H1 (cell line): ENCODE measurements around the gene MCM5. TPM values are rescaled to one million over a fixed set of nuclear protein-coding genes. Genes with fewer than 3 reads are reported as not detected.

ENCODE experiments used
- CTCF ChIA-PET: fragments of 300-600 bp; sonication (Branson Sonifier 250); formaldehyde crosslinking; loops from one replicate; lab custom pipeline; 2021; ENCODE audit not compliant: partially characterized antibody; lab: Charles Lee
- POLR2A ChIA-PET: fragments of 300-600 bp; sonication (Branson Sonifier 250); formaldehyde crosslinking; loops from one replicate; lab custom pipeline; 2021; ENCODE audit warnings: inconsistent platforms; ENCODE audit not compliant: partially characterized antibody; lab: Charles Lee
- DNase-seq, 2 experiments: peaks; one replicate each; pipeline versions ENCODE4 v3.0.0 to v3.0.0-alpha.2; 2010 to 2022; ENCODE audit warnings: low spot score in 2 of 2, low read depth in 1 of 2, mixed read lengths in 1 of 2
- FAIRE-seq: peaks from 2 replicates; lab custom pipeline; 2011; peaks lifted over from hg19 to GRCh38; lab: Jason Lieb, UNC
- H2AFZ ChIP-seq: 2 replicates; pipeline ENCODE4 v1.8.1; 2012; ENCODE audit warnings: low read length, inconsistent platforms
- H2AK5ac ChIP-seq: 2 replicates; pipeline ENCODE4 v1.6.1; 2013; ENCODE audit warnings: low read depth, low read length
- H2BK120ac ChIP-seq: replicated peaks from 2 replicates; pipeline ENCODE3; 2013; ENCODE audit warnings: low read depth, low read length, inconsistent platforms
- H2BK12ac ChIP-seq: 2 replicates; pipeline ENCODE4 v1.6.1; 2013; ENCODE audit warnings: low read depth, low read length
- H2BK15ac ChIP-seq: 2 replicates; pipeline ENCODE4 v1.6.1; 2013; ENCODE audit warnings: low read length
- H2BK20ac ChIP-seq: 2 replicates; pipeline ENCODE4 v1.6.1; 2013; ENCODE audit warnings: low read length
- H2BK5ac ChIP-seq: 2 replicates; pipeline ENCODE4 v1.6.1; 2013; ENCODE audit warnings: low read depth, low read length
- H3K14ac ChIP-seq: 2 replicates; pipeline ENCODE4 v1.6.1; 2013; ENCODE audit warnings: inconsistent platforms; ENCODE audit not compliant: insufficient read length
- H3K18ac ChIP-seq: 2 replicates; pipeline ENCODE4 v1.6.1; 2013; ENCODE audit warnings: low read length; ENCODE audit errors: extremely low read depth
- H3K23ac ChIP-seq: 2 replicates; pipeline ENCODE4 v1.6.1; 2013; ENCODE audit warnings: inconsistent platforms; ENCODE audit not compliant: insufficient read length
- H3K23me2 ChIP-seq: 2 replicates; pipeline ENCODE4 v1.6.1; 2013; ENCODE audit warnings: low read depth, low read length
- H3K27ac ChIP-seq: 2 replicates; pipeline ENCODE4 v1.6.1; 2011; ENCODE audit warnings: low read depth, low read length, inconsistent platforms
- H3K27me3 ChIP-seq, 4 experiments: replicated peaks in 1 of 4; 1 replicate in 1 of 4; 2 replicates in 3 of 4; pipeline versions ENCODE4 v1.6.1 to v1.8.1; 2011 to 2013; ENCODE audit warnings: low read length in 3 of 4, mild to moderate bottlenecking in 3 of 4, inconsistent platforms in 2 of 4, mixed read lengths in 2 of 4, moderate library complexity in 1 of 4; ENCODE audit not compliant: control insufficient read depth in 3 of 4, insufficient read depth in 3 of 4; ENCODE audit errors: extremely low read depth in 1 of 4
- H3K36me3 ChIP-seq, 4 experiments: 2 replicates each; pipeline versions ENCODE4 v1.6.1 to v1.8.1; 2011 to 2013; ENCODE audit warnings: mild to moderate bottlenecking in 4 of 4, low read length in 3 of 4, moderate library complexity in 2 of 4, control low read depth in 1 of 4, inconsistent platforms in 1 of 4; ENCODE audit not compliant: insufficient read depth in 4 of 4, control insufficient read depth in 2 of 4
- H3K4ac ChIP-seq: replicated peaks from 2 replicates; pipeline ENCODE3; 2013; ENCODE audit warnings: low read length, low read depth, mixed read lengths, inconsistent platforms; ENCODE audit not compliant: insufficient read length
- H3K4me1 ChIP-seq, 4 experiments: replicated peaks in 1 of 4; 1 replicate in 1 of 4; 2 replicates in 3 of 4; pipeline versions ENCODE4 v1.6.1 to v1.8.1; 2011 to 2013; ENCODE audit warnings: low read length in 3 of 4, inconsistent platforms in 2 of 4, mixed read lengths in 1 of 4; ENCODE audit not compliant: insufficient read depth in 4 of 4, control insufficient read depth in 3 of 4
- H3K4me2 ChIP-seq, 2 experiments: 2 replicates each; pipeline versions ENCODE4 v1.6.1 to v1.8.1; 2011 to 2013; ENCODE audit warnings: low read depth in 2 of 2, low read length in 2 of 2, control low read depth in 1 of 2, inconsistent platforms in 1 of 2, mild to moderate bottlenecking in 1 of 2; ENCODE audit not compliant: insufficient read depth in 1 of 2
- H3K4me3 ChIP-seq, 4 experiments: fragments of 200-600, 300-600 bp in 1 of 4; sonication (generic), shearing (Covaris generic), sonication (Bioruptor Twin) in 1 of 4; 2 replicates each; pipeline versions ENCODE4 v1.5.1 to v1.8.1; 2011 to 2016; ENCODE audit warnings: low read length in 4 of 4, low read depth in 3 of 4, control low read depth in 2 of 4, inconsistent platforms in 2 of 4, mild to moderate bottlenecking in 2 of 4, mixed read lengths in 1 of 4, moderate library complexity in 1 of 4; ENCODE audit not compliant: insufficient read depth in 2 of 4; ENCODE audit errors: extremely low read depth in 1 of 4
- H3K56ac ChIP-seq: replicated peaks from 2 replicates; pipeline ENCODE3; 2013; ENCODE audit warnings: low read depth, mild to moderate bottlenecking, mixed read lengths, low read length, inconsistent platforms; ENCODE audit not compliant: insufficient read length
- H3K79me1 ChIP-seq: 2 replicates; pipeline ENCODE4 v1.6.1; 2013; ENCODE audit warnings: low read depth, low read length, control low read depth
- H3K79me2 ChIP-seq, 2 experiments: 2 replicates each; pipeline versions ENCODE4 v1.6.1 to v1.8.1; 2012 to 2013; ENCODE audit warnings: low read length in 2 of 2, mild to moderate bottlenecking in 2 of 2, inconsistent platforms in 1 of 2; ENCODE audit not compliant: insufficient read depth in 2 of 2, control insufficient read depth in 1 of 2
- H3K9ac ChIP-seq, 4 experiments: replicated peaks in 1 of 4; 1 replicate in 1 of 4; 2 replicates in 3 of 4; pipeline versions ENCODE4 v1.6.1 to v1.8.1; 2011 to 2013; ENCODE audit warnings: low read depth in 3 of 4, low read length in 3 of 4, control low read depth in 2 of 4, mild to moderate bottlenecking in 2 of 4, moderate library complexity in 2 of 4, inconsistent platforms in 1 of 4; ENCODE audit errors: extremely low read depth in 1 of 4
- H3K9me3 ChIP-seq, 2 experiments: 2 replicates each; pipeline versions ENCODE4 v1.6.1 to v1.8.1; 2012 to 2013; ENCODE audit warnings: mild to moderate bottlenecking in 2 of 2, moderate library complexity in 2 of 2, control low read depth in 1 of 2, inconsistent platforms in 1 of 2, low read depth in 1 of 2, low read length in 1 of 2, mixed read lengths in 1 of 2; ENCODE audit not compliant: insufficient read depth in 2 of 2
- H4K20me1 ChIP-seq, 2 experiments: replicated peaks in 1 of 2; 2 replicates each; pipeline versions ENCODE3 to v1.8.1; 2011 to 2013; ENCODE audit warnings: inconsistent platforms in 2 of 2, low read length in 2 of 2, mild to moderate bottlenecking in 1 of 2; ENCODE audit not compliant: insufficient read depth in 2 of 2, control insufficient read depth in 1 of 2
- H4K5ac ChIP-seq: 2 replicates; pipeline ENCODE4 v1.6.1; 2013; ENCODE audit warnings: low read length, low read depth, mixed read lengths, inconsistent platforms; ENCODE audit not compliant: insufficient read length
- H4K8ac ChIP-seq: 2 replicates; pipeline ENCODE4 v1.8.0; 2013; ENCODE audit warnings: mild to moderate bottlenecking, moderate library complexity, low read length, inconsistent platforms; ENCODE audit not compliant: insufficient read depth; ENCODE audit errors: extremely low read depth
- H4K91ac ChIP-seq: replicated peaks from 2 replicates; pipeline ENCODE3; 2013; ENCODE audit warnings: low read length, mixed read lengths, inconsistent platforms; ENCODE audit not compliant: insufficient read length
- BRCA1 ChIP-seq: IDR thresholded peaks from 2 replicates; pipeline ENCODE4 v1.6.1; 2012; ENCODE audit warnings: low read depth, low read length, improper control_type of control experiment
- CBX5 ChIP-seq: fragments of 300-800, 300-1000 bp; sonication (generic); IDR thresholded peaks from 2 replicates; pipeline ENCODE4 v1.7.1; 2016; ENCODE audit warnings: antibody characterized with exemption, low read length, low read depth
- CBX8 ChIP-seq: fragments of 300-800, 300-1000 bp; sonication (generic); IDR thresholded peaks from 2 replicates; pipeline ENCODE4 v1.7.1; 2016; ENCODE audit warnings: low read depth, low read length, borderline replicate concordance
- FOSL1 ChIP-seq: IDR thresholded peaks from 2 replicates; pipeline ENCODE4 v1.6.1; 2011; ENCODE audit warnings: mild to moderate bottlenecking, low read depth, low read length, moderate library complexity; ENCODE audit not compliant: insufficient read depth
- GABPA ChIP-seq: IDR thresholded peaks from 2 replicates; pipeline ENCODE4 v1.6.1; 2011; ENCODE audit warnings: mild to moderate bottlenecking, low read length, moderate library complexity, borderline replicate concordance; ENCODE audit not compliant: insufficient read depth
- GTF2F1 ChIP-seq: IDR thresholded peaks from 2 replicates; pipeline ENCODE4 v1.6.1; 2012; ENCODE audit warnings: low read depth, low read length, improper control_type of control experiment, borderline replicate concordance
- NRF1 ChIP-seq: IDR thresholded peaks from 2 replicates; pipeline ENCODE4 v1.6.1; 2011; ENCODE audit warnings: mild to moderate bottlenecking, low read depth, low read length, improper control_type of control experiment
- POLR2AphosphoS5 ChIP-seq: IDR thresholded peaks from 2 replicates; pipeline ENCODE4 v1.6.1; 2011; ENCODE audit warnings: low read depth, low read length
- POU5F1 ChIP-seq: IDR thresholded peaks from 2 replicates; pipeline ENCODE4 v1.6.1; 2011; ENCODE audit warnings: low read depth, mild to moderate bottlenecking, low read length, moderate library complexity
- SAP30 ChIP-seq: fragments of 300-600 bp; sonication (generic); IDR thresholded peaks from 2 replicates; pipeline ENCODE4 v1.7.1; 2012; ENCODE audit warnings: low read length, moderate library complexity, mild to moderate bottlenecking, inconsistent platforms; ENCODE audit not compliant: insufficient read depth, insufficient replicate concordance
- SIX5 ChIP-seq: IDR thresholded peaks from 2 replicates; pipeline ENCODE4 v1.6.1; 2011; ENCODE audit warnings: mild to moderate bottlenecking, low read depth, low read length
- SP4 ChIP-seq: IDR thresholded peaks from 2 replicates; pipeline ENCODE4 v1.6.1; 2012; ENCODE audit warnings: low read length, inconsistent platforms
- TAF7 ChIP-seq: optimal IDR thresholded peaks from 2 replicates; pipeline ENCODE3; 2011; ENCODE audit warnings: low read depth, mild to moderate bottlenecking, inconsistent platforms, low read length, moderate library complexity, borderline replicate concordance
- WGBS, 2 experiments: shearing (Covaris generic) in 1 of 2; methylation state at CpG; one replicate each; pipeline versions ENCODE4 v1.1.6 to v1.1.7; 2013 to 2015; ENCODE audit warnings: low lambda C conversion rate in 2 of 2, mixed read lengths in 2 of 2, inconsistent platforms in 1 of 2, low coverage in 1 of 2, missing lambda C conversion rate in 1 of 2; ENCODE audit not compliant: insufficient replicate concordance in 2 of 2, insufficient coverage in 1 of 2, insufficient read length in 1 of 2; ENCODE audit errors: extremely low coverage in 1 of 2, missing lambda C conversion rate in 1 of 2; 5-methylcytosine and 5-hydroxymethylcytosine counted together
- polyA plus RNA-seq, 7 experiments: library from polyadenylated mRNA; depleted of rRNA in 3 of 7; stranded (reverse) in 5 of 7; unstranded in 2 of 7; fragments of >200 nt in 5 of 7; fragments of 200-250 nt in 2 of 7; gene quantifications; 1 replicate in 5 of 7; 2 replicates in 1 of 7; 4 replicates in 1 of 7; pipeline versions ENCODE4 v1.2.1 to v1.2.3, GENCODE V29; 2011 to 2013; ENCODE audit warnings: missing spikeins in 2 of 7, mixed read lengths in 2 of 7
- total RNA-seq: library from RNA; stranded (reverse); fragmentation: NEBNext Ultra II Directional; extraction: Animal tissue kit (Norgen Biotek cat#: 25700); gene quantifications from 2 replicates; pipeline ENCODE4 v1.2.1, GENCODE V29; 2021
- TF ChIP-seq, protein P1 (sequence below): IDR thresholded peaks from 2 replicates; pipeline ENCODE4 v1.6.1; 2012; ENCODE audit warnings: inconsistent platforms

MCM5 gene
- total and polyA plus RNA-seq, 2 of the 8 experiments (the other 6 are each of a cell fraction or from before 2014, with no cell fraction given), result 210 to 305 TPM

DNA sequence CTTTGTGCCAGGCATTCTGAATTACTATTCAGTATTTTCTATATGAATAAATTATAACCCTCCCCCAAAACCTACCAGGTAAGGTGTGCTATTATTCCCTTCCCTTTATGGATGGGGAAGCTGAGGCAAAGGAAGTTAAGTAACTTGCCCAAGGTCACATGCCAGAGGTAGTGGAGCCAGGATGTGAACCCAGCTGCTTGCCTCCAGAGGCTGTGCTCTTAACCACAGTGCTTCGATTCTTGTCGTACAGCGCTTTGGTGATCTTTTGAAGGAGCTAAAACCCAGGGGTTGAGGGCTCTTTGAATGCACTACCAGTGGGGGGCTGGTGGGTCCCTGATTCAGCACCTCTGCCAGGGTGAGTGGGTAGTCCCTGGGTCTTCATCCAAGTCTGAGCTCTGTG lies 18.8 kb downstream of the MCM5 start:
- H3K79me1 ChIP-seq, result peaks cover 3% of the 10 kb centered on the region; the same call in 1 of the 2 replicates
- H3K36me3 ChIP-seq, result peaks cover 77 to 97% (median 94%) of the 10 kb centered on the region in 4 experiments
- H3K27me3 ChIP-seq, result no peaks in the 10 kb centered on the region
- no peak overlapping the region for H2BK20ac ChIP-seq
- H2BK15ac ChIP-seq, result no peak overlapping the region
- no peak overlapping the region for H3K18ac ChIP-seq
- no peak overlapping the region for H3K27ac ChIP-seq
- H4K8ac ChIP-seq, result no peak overlapping the region
- no peak overlapping the region for H2BK12ac ChIP-seq
- H3K4me1 ChIP-seq, result no peaks in the 10 kb centered on the region; a peak in 1 of 7 replicates
- H3K23ac ChIP-seq, result no peak overlapping the region
- H4K20me1 ChIP-seq, result peaks cover 9 to 27% of the 10 kb centered on the region in 2 experiments
- peaks cover 0 to 2% of the 10 kb centered on the region in 2 experiments; a peak in 1 of 4 replicates for H3K79me2 ChIP-seq
- no peak overlapping the region for H2AK5ac ChIP-seq
- no peaks in the 10 kb centered on the region for H3K23me2 ChIP-seq
- FAIRE-seq (no peak), DNase-seq (no peak)
- no peak overlapping the region for H3K4ac ChIP-seq
- H2BK5ac ChIP-seq, result no peak overlapping the region; the same call in 1 of the 2 replicates
- H3K4me3 ChIP-seq, result no peak overlapping the region
- no peak overlapping the region for H2BK120ac ChIP-seq
- no peaks in the 10 kb centered on the region for H3K9me3 ChIP-seq
- no peak overlapping the region for H3K14ac ChIP-seq
- H3K56ac ChIP-seq, result no peak overlapping the region
- 96% methylated on average over 3 of the region's 3 CpGs; no CpG with 5 or more reads in 1 of the 2 experiments for WGBS, 2 experiments
- H3K4me2 ChIP-seq, result no peak overlapping the region
- H3K9ac ChIP-seq, result no peak overlapping the region
- H4K91ac ChIP-seq, result no peak overlapping the region
- ChIA-PET POLR2A (interaction anchor here (0.9 to 57.4 kb wide), 4 partner anchors 4 to 163 kb away, joined by 3 to 1995 read pairs (median 999); partner anchors contain the start of genes HMOX1 and MCM5), CTCF (interaction anchor here (0.7 to 11.3 kb wide), 6 partner anchors 10 to 81 kb away, joined by 3 to 122 read pairs (median 4); no protein-coding TSS in a partner anchor)
- H2AFZ ChIP-seq, result no peak overlapping the region
- H4K5ac ChIP-seq, result no peak overlapping the region
- TF ChIP-seq FOSL1 (no peak), SAP30 (no peak), CBX5 (no peak), BRCA1 (no peak), GTF2F1 (no peak), POU5F1 (no peak), SIX5 (no peak), TAF7 (no peak), GABPA (no peak), CBX8 (no peak), POLR2AphosphoS5 (no peak; the same call in 1 of the 2 replicates), NRF1 (no peak), SP4 (no peak)
- TF ChIP-seq, protein P1, sequence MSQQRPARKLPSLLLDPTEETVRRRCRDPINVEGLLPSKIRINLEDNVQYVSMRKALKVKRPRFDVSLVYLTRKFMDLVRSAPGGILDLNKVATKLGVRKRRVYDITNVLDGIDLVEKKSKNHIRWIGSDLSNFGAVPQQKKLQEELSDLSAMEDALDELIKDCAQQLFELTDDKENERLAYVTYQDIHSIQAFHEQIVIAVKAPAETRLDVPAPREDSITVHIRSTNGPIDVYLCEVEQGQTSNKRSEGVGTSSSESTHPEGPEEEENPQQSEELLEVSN, result no peak
